ENCODE data around the gene MLLT10.

The MLLT10 gene

GRCh38 chr10:21655236-21655635 lies 121.2 kb downstream of the MLLT10 start:
- DNase-seq = no peak

GRCh38 chr10:21655687-21656086 lies 121.7 kb downstream of the MLLT10 start:
- no peak for DNase-seq

GRCh38 chr10:21661087-21661486 lies 127.1 kb downstream of the MLLT10 start:
- DNase-seq = no peak

GRCh38 chr10:21661935-21662334 lies 127.9 kb downstream of the MLLT10 start:
- DNase-seq = no peak

- no peak for DNase-seq
Measured at GRCh38 chr10:21662635-21663034, 128.6 kb downstream of the MLLT10 start.

- no peak for DNase-seq
Measured at GRCh38 chr10:21668831-21669230, 134.8 kb downstream of the MLLT10 start.

- no peak for DNase-seq
Measured at GRCh38 chr10:21670391-21670790, 136.4 kb downstream of the MLLT10 start.

GRCh38 chr10:21673668-21674067 lies 139.6 kb downstream of the MLLT10 start:
- DNase-seq = no peak

- peak; percentile 42 for DNase-seq
Measured at GRCh38 chr10:21675157-21675796, 141.2 kb downstream of the MLLT10 start.

- DNase-seq = no peak
Measured at GRCh38 chr10:21677551-21677950, 143.5 kb downstream of the MLLT10 start.

- DNase-seq = no peak
Measured at GRCh38 chr10:21681156-21681555, 147.1 kb downstream of the MLLT10 start.

- DNase-seq = no peak
Measured at GRCh38 chr10:21687266-21688008, 153.4 kb downstream of the MLLT10 start.

GRCh38 chr10:21688009-21688332 lies 153.9 kb downstream of the MLLT10 start:
- no peak for DNase-seq

GRCh38 chr10:21688870-21689269 lies 154.8 kb downstream of the MLLT10 start:
- DNase-seq = no peak

- no peak for DNase-seq
Measured at GRCh38 chr10:21689881-21690280, 155.8 kb downstream of the MLLT10 start.

GRCh38 chr10:21692916-21693315 lies 158.9 kb downstream of the MLLT10 start:
- no peak for DNase-seq

- DNase-seq = no peak
Measured at GRCh38 chr10:21693418-21693817, 159.4 kb downstream of the MLLT10 start.

GRCh38 chr10:21694631-21695030 lies 160.6 kb downstream of the MLLT10 start:
- no peak for DNase-seq

GRCh38 chr10:21696302-21696701 lies 162.3 kb downstream of the MLLT10 start:
- DNase-seq = no peak

GRCh38 chr10:21699575-21699974 lies 165.5 kb downstream of the MLLT10 start:
- DNase-seq = no peak

GRCh38 chr10:21700474-21700873 lies 166.4 kb downstream of the MLLT10 start:
- DNase-seq = no peak

- peak; percentile 36 for DNase-seq
Measured at GRCh38 chr10:21702633-21703111, 168.6 kb downstream of the MLLT10 start.

GRCh38 chr10:21705142-21705827 lies 171.3 kb downstream of the MLLT10 start:
- DNase-seq = no peak

GRCh38 chr10:21705828-21706176 lies 171.8 kb downstream of the MLLT10 start:
- no peak for DNase-seq
